Activated CD4-positive, alpha-beta T cell treated with anti-CD3 and anti-CD28 coated beads, Interleukin-2, amount 10 ng/mL, durations not matched to agents 7 days and 5 days (primary cell): ENCODE measurements around the gene UXS1. TPM values are rescaled to one million over a fixed set of nuclear protein-coding genes. Genes with fewer than 3 reads are reported as not detected.
A peak's percentile ranks its signal among the peaks of the same experiment; 100 is the strongest.

Experiments
- CTCF ChIA-PET: fragments of 350-600 bp; sonication (Branson Sonifier 250); formaldehyde crosslinking; loops from one replicate; lab custom pipeline; 2021; ENCODE audit warnings: antibody characterized with exemption; lab: Charles Lee
- POLR2A ChIA-PET: fragments of 350-600 bp; sonication (Branson Sonifier 250); formaldehyde crosslinking; loops from one replicate; lab custom pipeline; 2021; ENCODE audit warnings: antibody characterized with exemption; lab: Charles Lee
- DNase-seq: peaks from one replicate; pipeline ENCODE4 v3.0.0-alpha.2; 2020
- H3K27ac Mint-ChIP-seq: one replicate; pipeline ENCODE4 v1.8.0; 2021; ENCODE audit warnings: mild to moderate bottlenecking, moderate library complexity, mixed read lengths
- H3K27me3 Mint-ChIP-seq: one replicate; pipeline ENCODE4 v1.8.0; 2021; ENCODE audit warnings: mixed read lengths
- H3K36me3 Mint-ChIP-seq: one replicate; pipeline ENCODE4 v1.8.0; 2021; ENCODE audit warnings: low read depth, mixed read lengths
- H3K4me1 Mint-ChIP-seq: one replicate; pipeline ENCODE4 v1.8.0; 2021; ENCODE audit warnings: mixed read lengths
- H3K4me3 Mint-ChIP-seq: one replicate; pipeline ENCODE4 v1.8.0; 2021; ENCODE audit warnings: mild to moderate bottlenecking, moderate library complexity, mixed read lengths
- H3K9me3 Mint-ChIP-seq: one replicate; pipeline ENCODE4 v1.8.0; 2021; ENCODE audit warnings: mixed read lengths
- total RNA-seq, 2 experiments: library from RNA; stranded (reverse); gene quantifications; one replicate each; pipeline ENCODE4 v1.2.3, GENCODE V29; 2021

UXS1 gene
- total RNA-seq, 2 experiments from 2014 or later = 77.6 to 85.0 TPM

DNA sequence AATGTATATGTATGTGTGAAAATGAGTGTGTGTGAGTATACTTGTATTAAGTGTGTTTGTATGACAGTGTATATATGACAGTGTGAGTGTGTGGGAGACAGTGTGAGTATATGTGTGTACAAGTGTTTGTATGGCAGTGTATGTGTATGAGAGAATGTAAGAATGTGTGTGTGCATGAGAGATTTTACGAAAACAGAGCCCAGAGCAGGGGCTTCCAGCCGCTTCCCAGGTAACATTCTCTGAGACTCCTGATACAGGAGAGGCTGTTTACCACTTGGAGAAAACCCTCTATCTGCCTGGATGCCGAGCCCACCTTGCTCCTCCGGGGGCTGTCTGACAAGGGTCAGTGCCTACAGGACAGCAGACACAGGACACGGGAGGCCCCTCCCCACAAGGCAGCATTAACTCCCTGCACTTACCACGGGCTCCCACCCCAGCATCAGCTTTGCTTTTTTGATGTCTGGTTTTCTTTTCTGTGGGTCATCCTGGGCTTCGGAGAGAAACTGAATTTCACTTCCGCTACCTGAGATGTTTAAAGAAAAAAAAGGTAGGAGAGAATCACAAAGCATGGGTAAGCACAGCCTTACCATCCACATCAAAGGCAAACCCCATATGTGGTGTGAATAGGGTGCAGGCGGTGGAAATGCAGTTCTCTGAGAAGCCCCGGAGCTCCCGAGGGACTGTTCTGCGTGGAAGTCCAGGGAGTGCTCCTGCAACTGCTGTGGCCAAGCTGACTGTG, 97.6 kb downstream of the UXS1 start:
- Mint-ChIP-seq H3K9me3 (peaks cover 3% of the 10 kb centered on the region), H3K36me3 (peaks cover 71% of the 10 kb centered on the region), H3K27me3 (no peaks in the 10 kb centered on the region), H3K4me3 (peak overlapping the region; percentile 66), H3K4me1 (peaks cover 58% of the 10 kb centered on the region), H3K27ac (peak overlapping the region; percentile 89)
- ChIA-PET POLR2A (no interaction called here), CTCF (interaction anchor here (0.9 to 1.7 kb wide), 2 partner anchors 34 to 520 kb away, joined by 3 to 4 read pairs; no protein-coding TSS in a partner anchor)
- peak; percentile 68 for DNase-seq

DNA sequence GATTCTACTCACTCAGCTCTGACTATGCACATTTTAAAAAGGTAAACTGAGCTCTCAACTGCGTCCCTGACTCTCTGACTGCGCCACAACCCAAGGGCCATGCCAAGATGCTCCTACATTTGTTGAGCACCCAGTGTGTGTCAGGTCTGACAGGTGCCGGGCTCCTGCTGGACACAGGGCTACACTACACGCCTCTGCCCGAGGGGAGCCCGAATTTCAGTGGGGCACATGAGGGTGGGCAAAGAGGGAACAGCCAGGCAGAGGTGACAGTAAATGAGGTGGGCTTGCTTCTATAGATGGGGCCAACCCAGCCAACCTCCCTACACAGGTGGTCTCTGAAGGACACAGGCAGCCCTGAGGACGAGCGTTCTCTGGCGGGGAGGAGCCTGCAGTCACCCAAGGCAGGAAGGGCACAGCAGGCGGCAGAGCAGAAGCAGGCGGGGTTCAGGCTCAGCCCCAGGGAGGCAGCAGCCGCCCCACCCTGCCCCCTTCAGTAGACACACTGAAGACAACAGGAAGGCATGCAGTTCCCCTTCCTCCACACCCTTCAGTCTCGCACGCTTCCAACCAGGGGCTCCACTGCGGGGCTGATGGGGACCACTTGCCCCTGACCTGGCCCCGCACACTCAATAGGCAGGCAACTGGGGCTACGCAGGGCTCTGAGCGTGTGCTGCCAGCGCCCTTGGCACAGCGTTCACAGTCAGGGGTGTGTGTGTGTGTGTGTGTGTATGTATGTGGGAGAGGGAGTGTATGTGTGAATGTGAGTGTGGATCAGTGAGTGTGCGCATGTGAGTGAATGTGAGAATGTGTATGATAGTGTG, 98.4 kb downstream of the UXS1 start:
- Mint-ChIP-seq H3K27ac (peak overlapping the region; percentile 89), H3K9me3 (peaks cover 6% of the 10 kb centered on the region), H3K27me3 (no peaks in the 10 kb centered on the region), H3K36me3 (peaks cover 74% of the 10 kb centered on the region), H3K4me3 (peak overlapping the region; percentile 66), H3K4me1 (peaks cover 65% of the 10 kb centered on the region)
- ChIA-PET CTCF (interaction anchor here (0.6 to 3.6 kb wide), 10 partner anchors 9 to 519 kb away, joined by 3 to 18 read pairs (median 4); no protein-coding TSS in a partner anchor), POLR2A (no interaction called here)
- DNase-seq = peak; percentile 91

DNA sequence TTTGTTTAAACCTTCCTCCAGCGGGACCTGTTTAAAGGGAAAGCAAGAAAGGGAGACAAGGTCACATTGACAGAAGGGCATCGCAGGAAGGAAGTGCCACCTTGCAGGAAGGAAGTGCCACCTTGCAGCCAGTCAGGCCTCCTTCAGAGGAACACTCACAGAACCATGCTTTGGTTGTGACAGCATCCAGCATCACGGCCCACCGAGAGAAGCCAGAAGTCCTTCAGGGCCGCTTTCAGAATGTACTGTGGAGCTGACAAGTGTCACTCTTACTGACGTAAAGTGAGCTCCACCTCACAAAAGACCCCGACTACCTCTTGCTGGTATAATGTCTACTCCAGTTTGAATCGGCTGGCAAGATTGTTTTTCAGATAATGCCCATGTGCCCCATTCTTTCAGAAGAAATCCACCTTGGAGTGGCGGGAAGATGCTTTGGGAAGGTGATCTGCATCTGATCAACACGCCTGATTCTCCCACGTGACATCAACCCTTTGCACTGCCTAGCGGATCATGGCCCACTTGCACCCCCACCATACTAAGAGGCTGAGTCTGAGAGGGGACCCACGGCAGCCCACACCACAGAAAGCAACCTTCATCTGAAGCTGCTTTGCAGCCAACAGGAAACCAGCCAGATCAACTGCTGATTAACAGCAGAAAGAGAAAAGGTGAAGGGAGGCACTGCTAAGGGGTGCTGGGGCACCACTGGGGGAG, 99.8 kb downstream of the UXS1 start:
- peak overlapping the region; percentile 91 for H3K27ac Mint-ChIP-seq
- H3K4me1 Mint-ChIP-seq = peaks cover 79% of the 10 kb centered on the region
- H3K27me3 Mint-ChIP-seq = no peaks in the 10 kb centered on the region
- peaks cover 8% of the 10 kb centered on the region for H3K9me3 Mint-ChIP-seq
- H3K36me3 Mint-ChIP-seq = peaks cover 77% of the 10 kb centered on the region
- peak; percentile 77 for DNase-seq
- H3K4me3 Mint-ChIP-seq = peak overlapping the region; percentile 63
- ChIA-PET CTCF (interaction anchor here (0.5 to 3.6 kb wide), 11 partner anchors 8 to 518 kb away, joined by 3 to 18 read pairs (median 4); no protein-coding TSS in a partner anchor), POLR2A (interaction anchor here (0.6 kb wide), 1 partner anchor 517 kb away, joined by 3 read pairs; no protein-coding TSS in a partner anchor)

DNA sequence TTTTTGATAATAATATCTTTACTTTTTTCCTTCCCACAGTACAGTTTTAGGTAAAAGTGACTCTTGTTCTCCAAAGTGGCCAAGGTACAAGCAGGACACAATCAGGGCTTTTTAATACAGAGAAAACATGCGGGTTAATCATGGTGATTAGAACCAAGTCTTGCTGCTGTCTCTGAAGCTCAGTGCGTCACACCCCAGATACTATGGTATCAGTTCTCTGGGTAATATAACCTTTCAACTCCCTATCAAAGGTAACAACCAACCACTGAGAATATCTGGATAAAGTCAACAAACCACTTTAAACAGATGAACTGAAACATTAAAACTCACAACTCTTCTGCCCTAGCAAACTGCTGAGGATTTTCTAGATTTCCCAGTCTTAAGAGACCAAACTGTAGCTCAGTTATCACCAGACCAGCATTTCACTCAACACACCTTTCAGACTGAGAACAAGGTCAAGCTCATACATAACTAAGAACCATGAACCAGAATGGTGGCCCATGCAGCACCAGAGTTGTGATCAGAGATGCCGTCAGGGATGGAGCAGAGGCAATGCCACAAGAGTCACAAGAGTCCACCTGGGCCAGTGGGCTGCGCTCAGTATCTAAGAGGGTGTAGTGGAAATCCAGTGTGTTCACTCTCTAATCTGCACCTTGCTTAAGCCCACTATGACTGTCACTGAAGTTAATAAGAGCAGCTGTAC, 103.0 kb downstream of the UXS1 start:
- ChIA-PET CTCF (interaction anchor here (1.3 kb wide), 1 partner anchor 50 kb away, joined by 3 read pairs; no protein-coding TSS in a partner anchor), POLR2A (interaction anchor here (0.7 kb wide), 1 partner anchor 122 kb away, joined by 3 read pairs; no protein-coding TSS in a partner anchor)
- no peak overlapping the region for H3K4me3 Mint-ChIP-seq
- peaks cover 18% of the 10 kb centered on the region for H3K9me3 Mint-ChIP-seq
- H3K36me3 Mint-ChIP-seq = peaks cover 67% of the 10 kb centered on the region
- no peak overlapping the region for H3K27ac Mint-ChIP-seq
- H3K4me1 Mint-ChIP-seq = peaks cover 77% of the 10 kb centered on the region
- no peaks in the 10 kb centered on the region for H3K27me3 Mint-ChIP-seq
- no peak for DNase-seq

DNA sequence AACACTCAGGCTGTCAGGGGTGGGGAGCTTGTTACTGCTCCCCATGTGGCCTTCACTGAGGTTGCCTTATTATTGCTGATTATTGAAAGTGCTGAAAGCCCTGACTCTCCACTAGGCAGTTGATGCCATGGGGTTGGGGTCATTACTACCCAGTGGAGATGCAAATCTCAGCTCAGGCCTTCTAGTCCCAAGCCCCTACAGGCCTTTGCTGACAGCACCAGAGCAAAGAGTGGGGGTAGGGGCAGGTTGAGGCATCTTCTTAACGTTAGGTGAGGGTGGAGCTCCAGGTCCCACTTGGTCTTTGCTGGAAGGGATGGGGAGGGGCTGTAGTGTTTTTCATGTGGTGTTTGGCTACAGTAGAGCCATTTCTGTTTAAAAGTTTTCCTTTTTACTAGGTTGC, 104.5 kb downstream of the UXS1 start:
- no peak for DNase-seq
- Mint-ChIP-seq H3K27me3 (no peaks in the 10 kb centered on the region), H3K4me3 (no peak overlapping the region), H3K36me3 (peaks cover 61% of the 10 kb centered on the region), H3K27ac (no peak overlapping the region), H3K9me3 (peaks cover 18% of the 10 kb centered on the region), H3K4me1 (peaks cover 76% of the 10 kb centered on the region)
- ChIA-PET POLR2A (no interaction called here), CTCF (no interaction called here)

DNA sequence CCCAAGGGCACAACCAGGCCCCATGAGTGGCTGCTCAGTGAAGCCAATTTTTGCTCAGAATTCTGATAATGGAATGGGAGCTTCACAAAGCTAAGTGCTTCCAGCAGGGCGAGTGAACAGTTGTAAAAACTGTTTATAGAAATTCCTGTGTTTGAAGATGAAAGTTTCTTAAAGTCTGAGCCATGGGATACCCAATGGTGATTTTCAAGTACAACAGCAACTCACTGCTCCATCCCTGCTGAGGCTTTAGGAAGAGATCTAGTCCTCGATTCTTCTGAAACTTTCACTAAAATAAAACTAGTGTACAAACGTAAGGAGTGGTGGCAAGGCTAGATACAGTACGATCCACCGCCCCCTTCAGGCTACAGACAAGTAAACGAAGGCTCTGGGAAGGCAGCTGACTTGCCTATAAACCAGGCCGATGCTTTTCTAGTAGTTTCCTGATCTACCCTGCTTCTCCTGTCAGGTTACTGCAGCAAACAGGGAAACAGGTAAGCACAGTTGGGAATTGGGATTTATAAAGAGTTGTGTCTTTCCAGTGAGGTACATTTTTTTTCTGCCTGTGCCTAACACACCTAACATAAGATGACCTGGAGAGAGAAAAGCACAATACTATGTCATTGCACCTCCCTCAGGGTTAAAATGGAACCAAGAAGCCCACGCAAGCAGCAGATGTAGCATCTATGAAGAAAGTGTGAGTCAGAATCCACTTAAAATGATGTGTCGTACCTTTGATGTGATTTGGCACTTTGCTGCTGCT, 108.7 kb downstream of the UXS1 start:
- peaks cover 48% of the 10 kb centered on the region for H3K4me1 Mint-ChIP-seq
- H3K36me3 Mint-ChIP-seq = peaks cover 22% of the 10 kb centered on the region
- ChIA-PET POLR2A (no interaction called here), CTCF (interaction anchor here (0.7 to 2.5 kb wide), 5 partner anchors 9 to 349 kb away, joined by 3 to 18 read pairs (median 4); no protein-coding TSS in a partner anchor)
- H3K27me3 Mint-ChIP-seq = no peaks in the 10 kb centered on the region
- DNase-seq = peak; percentile 70
- H3K27ac Mint-ChIP-seq = peak overlapping the region; percentile 76
- H3K4me3 Mint-ChIP-seq = no peak overlapping the region
- H3K9me3 Mint-ChIP-seq = peaks cover 12% of the 10 kb centered on the region

DNA sequence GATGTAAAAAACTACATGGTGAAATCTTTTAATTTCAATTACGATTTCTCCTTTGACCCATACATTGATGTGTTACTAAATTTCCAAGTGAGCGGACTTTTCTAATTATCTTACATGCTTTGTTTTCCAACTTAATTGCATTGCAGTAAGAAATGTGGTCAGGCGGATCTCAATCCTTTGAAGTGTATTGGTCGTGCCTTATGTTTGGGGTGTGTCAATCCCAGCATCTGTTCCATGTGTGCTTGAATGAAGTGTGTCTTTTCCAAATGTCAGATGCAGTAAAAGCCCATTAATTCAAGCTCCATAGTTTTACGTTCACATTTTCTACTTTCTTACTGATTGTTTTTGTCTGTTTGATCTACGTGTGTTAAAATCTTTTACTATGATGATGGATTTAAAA, 113.1 kb downstream of the UXS1 start:
- H3K4me1 Mint-ChIP-seq = peaks cover 24% of the 10 kb centered on the region
- no peak overlapping the region for H3K4me3 Mint-ChIP-seq
- no peaks in the 10 kb centered on the region for H3K9me3 Mint-ChIP-seq
- no peak for DNase-seq
- H3K27me3 Mint-ChIP-seq = no peaks in the 10 kb centered on the region
- H3K36me3 Mint-ChIP-seq = no peaks in the 10 kb centered on the region
- CTCF ChIA-PET = no interaction called here
- no peak overlapping the region for H3K27ac Mint-ChIP-seq
- POLR2A ChIA-PET = no interaction called here

DNA sequence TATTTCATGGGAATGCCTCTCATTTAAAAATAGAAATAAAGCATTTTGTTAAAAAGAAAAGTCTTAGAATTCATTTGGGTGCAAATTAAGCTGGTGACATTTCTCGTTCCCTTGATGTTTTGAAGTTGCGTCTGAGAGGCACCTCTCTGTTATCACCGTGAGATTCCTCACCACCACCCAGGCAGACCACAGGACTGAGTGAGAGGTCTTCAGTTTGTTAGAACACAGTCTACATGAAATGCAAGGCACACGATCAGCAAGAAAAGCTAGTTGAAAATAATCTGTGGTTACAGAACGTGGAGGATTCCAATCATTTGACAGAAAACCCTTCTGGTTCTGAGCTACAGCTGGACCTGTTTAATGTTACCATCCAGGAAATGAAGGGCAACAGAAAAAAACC, 116.0 kb downstream of the UXS1 start:
- Mint-ChIP-seq H3K36me3 (no peaks in the 10 kb centered on the region), H3K9me3 (no peaks in the 10 kb centered on the region), H3K4me3 (no peak overlapping the region), H3K27me3 (no peaks in the 10 kb centered on the region), H3K27ac (no peak overlapping the region), H3K4me1 (peaks cover 22% of the 10 kb centered on the region)
- POLR2A ChIA-PET = no interaction called here
- CTCF ChIA-PET = no interaction called here
- DNase-seq = no peak

DNA sequence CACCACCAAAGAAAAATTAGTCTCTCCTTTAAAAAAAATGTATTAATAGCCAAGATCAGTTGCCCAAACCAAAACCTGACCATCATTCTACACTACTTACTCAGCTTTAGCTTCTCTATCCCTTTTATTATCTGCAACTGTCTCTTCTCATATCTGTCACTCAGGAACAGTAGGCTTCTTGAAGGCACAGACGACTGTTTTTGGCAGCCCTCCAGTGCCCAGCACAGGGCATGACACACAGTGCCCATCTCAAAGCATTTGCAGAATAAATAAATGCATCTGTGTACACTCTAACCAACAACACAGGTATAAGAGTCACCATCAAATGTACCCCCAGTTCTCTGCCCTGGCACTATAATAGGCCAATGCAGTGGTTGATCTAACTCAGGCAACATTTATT, 117.2 kb downstream of the UXS1 start:
- Mint-ChIP-seq H3K9me3 (no peaks in the 10 kb centered on the region), H3K27me3 (no peaks in the 10 kb centered on the region), H3K4me1 (peaks cover 22% of the 10 kb centered on the region), H3K4me3 (no peak overlapping the region), H3K27ac (no peak overlapping the region), H3K36me3 (no peaks in the 10 kb centered on the region)
- ChIA-PET POLR2A (no interaction called here), CTCF (no interaction called here)
- DNase-seq = no peak

DNA sequence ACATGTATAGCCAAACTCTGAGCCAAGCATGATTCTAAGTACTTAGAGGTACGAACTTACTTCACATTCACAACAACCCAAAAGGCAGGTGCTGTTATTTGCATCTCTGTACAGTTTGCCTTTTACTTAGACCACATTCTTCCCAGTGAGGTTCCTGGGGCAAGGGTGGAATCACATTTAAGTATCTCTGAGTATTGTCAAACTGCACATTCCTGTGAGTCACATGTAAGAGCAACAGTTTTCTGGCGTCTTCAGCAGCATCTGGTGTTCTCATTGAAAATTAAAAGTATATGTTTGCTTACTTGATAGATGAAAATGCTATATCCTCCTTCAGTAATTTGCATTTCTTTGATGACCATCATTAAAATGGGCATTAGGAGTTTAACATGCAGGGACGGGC, 119.1 kb downstream of the UXS1 start:
- Mint-ChIP-seq H3K36me3 (no peaks in the 10 kb centered on the region), H3K9me3 (no peaks in the 10 kb centered on the region), H3K4me1 (peaks cover 20% of the 10 kb centered on the region), H3K27me3 (no peaks in the 10 kb centered on the region), H3K4me3 (no peak overlapping the region), H3K27ac (no peak overlapping the region)
- ChIA-PET CTCF (interaction anchor here (2.1 kb wide), 1 partner anchor 10 kb away, joined by 5 read pairs; no protein-coding TSS in a partner anchor), POLR2A (no interaction called here)
- no peak for DNase-seq

DNA sequence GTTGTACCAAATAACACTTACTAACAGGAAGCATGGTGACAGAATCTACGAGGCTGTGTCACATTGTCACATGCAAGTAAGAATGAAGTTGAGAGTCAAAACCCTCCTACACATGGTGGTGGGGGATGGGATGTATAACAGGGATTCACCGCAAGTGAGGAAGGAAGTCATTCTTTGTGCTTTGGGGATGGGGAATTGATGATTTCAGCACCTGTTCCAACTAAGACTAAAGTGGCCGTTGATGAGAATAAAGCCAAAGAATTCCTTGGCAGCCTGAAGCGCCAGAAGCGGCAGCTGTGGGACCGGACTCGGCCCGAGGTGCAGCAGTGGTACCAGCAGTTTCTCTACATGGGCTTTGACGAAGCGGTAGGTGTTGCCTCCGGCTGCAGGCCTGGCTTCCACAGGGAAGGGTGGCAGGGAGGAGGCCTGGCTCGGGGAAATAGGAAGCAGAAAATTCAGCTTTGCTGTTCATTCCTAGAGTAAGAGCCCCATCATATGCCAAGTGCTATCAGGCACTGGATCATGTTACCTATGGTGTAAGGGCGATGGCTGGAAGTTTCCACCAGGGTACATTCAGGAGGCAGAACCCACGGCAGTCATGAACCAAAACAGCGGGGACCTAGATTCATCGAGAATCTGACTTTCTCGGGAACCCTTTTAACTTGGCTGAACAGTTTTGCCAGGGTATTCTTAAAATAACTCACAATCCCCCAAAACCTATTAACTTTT, 120.3 kb downstream of the UXS1 start:
- POLR2A ChIA-PET = no interaction called here
- no peak for DNase-seq
- H3K36me3 Mint-ChIP-seq = no peaks in the 10 kb centered on the region

More for the DNA sequence above, 120.3 kb downstream of the UXS1 start:
- Mint-ChIP-seq H3K4me3 (no peak overlapping the region), H3K27me3 (peaks cover 3% of the 10 kb centered on the region), H3K27ac (no peak overlapping the region), H3K9me3 (no peaks in the 10 kb centered on the region), H3K4me1 (peaks cover 20% of the 10 kb centered on the region)
- CTCF ChIA-PET = interaction anchor here (2.1 kb wide), 1 partner anchor 11 kb away, joined by 5 read pairs; no protein-coding TSS in a partner anchor
